ENCODE results near the gene LRP3.
"Not testable (repeated sequence)": the region's sequence is repeated elsewhere in the genome, so short reads cannot be mapped to it uniquely, and the experiment has no call there.

LRP3 gene

GRCh38 chr19:33193865-33194362, at the start of gene LRP3:
Gene LRP3 (plus strand): TSS chr19:33194330. CDS start chr19:33194786, 456 bp downstream.
- peak; percentile 24 for DNase-seq

GRCh38 chr19:33146209-33146608, 47.9 kb upstream of the LRP3 start:
- DNase-seq = no peak

- DNase-seq = no peak
Observed at GRCh38 chr19:33147538-33147937, 46.6 kb upstream of the LRP3 start.

- no peak for DNase-seq
Observed at GRCh38 chr19:33150852-33151518, 43.1 kb upstream of the LRP3 start.

- DNase-seq = no peak
Observed at GRCh38 chr19:33152176-33152575, 42.0 kb upstream of the LRP3 start.

GRCh38 chr19:33152625-33153024, 41.5 kb upstream of the LRP3 start:
- DNase-seq = not testable (repeated sequence)

GRCh38 chr19:33154313-33154712, 39.8 kb upstream of the LRP3 start:
- not testable (repeated sequence) for DNase-seq

- DNase-seq = peak; percentile 58
Observed at GRCh38 chr19:33156334-33156733, 37.8 kb upstream of the LRP3 start.

- no peak for DNase-seq
Observed at GRCh38 chr19:33157906-33158305, 36.2 kb upstream of the LRP3 start.

- no peak for DNase-seq
Observed at GRCh38 chr19:33158365-33158764, 35.8 kb upstream of the LRP3 start.

GRCh38 chr19:33159149-33159548, 35.0 kb upstream of the LRP3 start:
- no peak for DNase-seq

- no peak for DNase-seq
Observed at GRCh38 chr19:33159893-33160292, 34.2 kb upstream of the LRP3 start.

- no peak for DNase-seq
Observed at GRCh38 chr19:33161201-33161600, 32.9 kb upstream of the LRP3 start.

- no peak for DNase-seq
Observed at GRCh38 chr19:33163481-33163880, 30.6 kb upstream of the LRP3 start.

GRCh38 chr19:33166037-33166436, 28.1 kb upstream of the LRP3 start:
- DNase-seq = not testable (repeated sequence)

GRCh38 chr19:33167438-33167837, 26.7 kb upstream of the LRP3 start:
- DNase-seq = no peak

GRCh38 chr19:33168528-33168927, 25.6 kb upstream of the LRP3 start:
- no peak for DNase-seq

GRCh38 chr19:33171222-33171795, 22.8 kb upstream of the LRP3 start:
- no peak for DNase-seq

- DNase-seq = peak; percentile 59
Observed at GRCh38 chr19:33171916-33172359, 22.2 kb upstream of the LRP3 start.

- no peak for DNase-seq
Observed at GRCh38 chr19:33174186-33174585, 19.9 kb upstream of the LRP3 start.

- no peak for DNase-seq
Observed at GRCh38 chr19:33175156-33175782, 18.9 kb upstream of the LRP3 start.

GRCh38 chr19:33175886-33176669, 18.1 kb upstream of the LRP3 start:
- peak; percentile 38 for DNase-seq

All from EL (cell line).